OCI-LY1 (cell line): ENCODE results near the gene FCN1.

Experiments used
- CTCF ChIP-seq: fragments of 200-600 bp; sonication (generic), shearing (Covaris generic); IDR thresholded peaks from 2 replicates; pipeline ENCODE4 v1.5.1; 2017; ENCODE audit warnings: mild to moderate bottlenecking, antibody characterized with exemption, low read length, moderate library complexity, mixed read lengths
- EZH2 ChIP-seq: fragments of 200-600 bp; sonication (generic), shearing (Covaris generic); IDR thresholded peaks from 2 replicates; pipeline ENCODE4 v1.8.0; 2017; ENCODE audit warnings: borderline replicate concordance, mixed run types, mild to moderate bottlenecking, antibody characterized with exemption, low read length, moderate library complexity, mixed read lengths

- TF ChIP-seq CTCF (no peak), EZH2 (no peak)
Observed at GRCh38 chr9:134886413-134886913, 31.2 kb downstream of the FCN1 start.
